SK-N-SH (cell line): ENCODE results near the gene ARMH4.

Source experiments
- NFIC ChIP-seq: IDR thresholded peaks from 2 replicates; pipeline ENCODE4 v1.4.0; 2012; ENCODE audit warnings: borderline replicate concordance
- RCOR1 ChIP-seq: fragments of 150-350 bp; IDR thresholded peaks from 2 replicates; pipeline ENCODE4 v1.6.1; 2017; ENCODE audit warnings: antibody characterized with exemption, low read length

- TF ChIP-seq NFIC (no peak), RCOR1 (no peak)
Measured at GRCh38 chr14:58107041-58107440, 45.0 kb downstream of the ARMH4 start.
